Measurements from ENCODE around the gene FARS2. TPM values are rescaled to one million over a fixed set of nuclear protein-coding genes. Genes with fewer than 3 reads are reported as not detected.
"Not testable (repeated sequence)": the region's sequence is repeated elsewhere in the genome, so short reads cannot be mapped to it uniquely, and the experiment has no call there.

The FARS2 gene
- total RNA-seq, 1 donor from 2014 or later, result 19.6 TPM

- DNase-seq (ENCODE audit: low spot score in 2 of 2), result peak in 1 of 2 donors; percentile 30
- FAIRE-seq, result no peak
Observed at GRCh38 chr6:5672581-5673011, 411.3 kb downstream of the FARS2 start.

GRCh38 chr6:5673019-5673790, 411.9 kb downstream of the FARS2 start:
- FAIRE-seq (no peak), DNase-seq (ENCODE audit: low spot score in 2 of 2) (no peak)

- FAIRE-seq, result no peak
- no peak for DNase-seq (ENCODE audit: low spot score in 2 of 2)
Observed at GRCh38 chr6:5674141-5674540, 412.8 kb downstream of the FARS2 start.

- FAIRE-seq, result no peak
Observed at GRCh38 chr6:5674721-5675120, 413.4 kb downstream of the FARS2 start.

GRCh38 chr6:5676701-5677100, 415.4 kb downstream of the FARS2 start:
- DNase-seq (ENCODE audit: low spot score in 2 of 2) (no peak), FAIRE-seq (no peak)

More at GRCh38 chr6:5674721-5675120, 413.4 kb downstream of the FARS2 start:
- no peak for DNase-seq (ENCODE audit: low spot score in 2 of 2)

- no peak for DNase-seq (ENCODE audit: low spot score in 2 of 2)
- no peak for FAIRE-seq
Observed at GRCh38 chr6:5677219-5678000, 416.1 kb downstream of the FARS2 start.

- no peak for FAIRE-seq
- DNase-seq (ENCODE audit: low spot score in 2 of 2), result no peak
Observed at GRCh38 chr6:5679270-5679669, 418.0 kb downstream of the FARS2 start.

GRCh38 chr6:5679691-5680090, 418.4 kb downstream of the FARS2 start:
- FAIRE-seq, result no peak
- DNase-seq (ENCODE audit: low spot score in 2 of 2), result no peak

GRCh38 chr6:5680095-5680494, 418.8 kb downstream of the FARS2 start:
- DNase-seq (ENCODE audit: low spot score in 2 of 2), result no peak
- FAIRE-seq, result no peak

- FAIRE-seq (no peak), DNase-seq (ENCODE audit: low spot score in 2 of 2) (no peak)
Observed at GRCh38 chr6:5681480-5681879, 420.2 kb downstream of the FARS2 start.

- DNase-seq (ENCODE audit: low spot score in 2 of 2), result no peak
- no peak for FAIRE-seq
Observed at GRCh38 chr6:5682530-5682929, 421.2 kb downstream of the FARS2 start.

GRCh38 chr6:5683747-5684146, 422.4 kb downstream of the FARS2 start:
- DNase-seq (ENCODE audit: low spot score in 2 of 2); FAIRE-seq: not testable (repeated sequence)

- no peak for DNase-seq (ENCODE audit: low spot score in 2 of 2)
- FAIRE-seq, result no peak
Observed at GRCh38 chr6:5684320-5685053, 423.2 kb downstream of the FARS2 start.

GRCh38 chr6:5693225-5694145, 432.2 kb downstream of the FARS2 start:
- DNase-seq (ENCODE audit: low spot score in 2 of 2), result no peak
- FAIRE-seq, result no peak

- DNase-seq (ENCODE audit: low spot score in 2 of 2) (no peak), FAIRE-seq (no peak)
Observed at GRCh38 chr6:5695260-5696245, 434.2 kb downstream of the FARS2 start.

- DNase-seq (ENCODE audit: low spot score in 2 of 2) (no peak), FAIRE-seq (no peak)
Observed at GRCh38 chr6:5697508-5697907, 436.2 kb downstream of the FARS2 start.

- FAIRE-seq (no peak), DNase-seq (ENCODE audit: low spot score in 2 of 2) (no peak)
Observed at GRCh38 chr6:5698318-5698717, 437.0 kb downstream of the FARS2 start.

- not testable (repeated sequence) for DNase-seq (ENCODE audit: low spot score in 2 of 2); FAIRE-seq
Observed at GRCh38 chr6:5699064-5699463, 437.8 kb downstream of the FARS2 start.

- no peak for FAIRE-seq
- DNase-seq (ENCODE audit: low spot score in 2 of 2), result no peak
Observed at GRCh38 chr6:5701174-5701573, 439.9 kb downstream of the FARS2 start.

All from frontal cortex (tissue), 4 donors.